Germinal center (tissue), 1 donor: ENCODE measurements around the gene TCEAL7.

Experiments
- DNase-seq: peaks from one replicate; pipeline ENCODE4 v3.0.0; 2012; ENCODE audit warnings: mixed read lengths, low spot score

The TCEAL7 gene

DNA sequence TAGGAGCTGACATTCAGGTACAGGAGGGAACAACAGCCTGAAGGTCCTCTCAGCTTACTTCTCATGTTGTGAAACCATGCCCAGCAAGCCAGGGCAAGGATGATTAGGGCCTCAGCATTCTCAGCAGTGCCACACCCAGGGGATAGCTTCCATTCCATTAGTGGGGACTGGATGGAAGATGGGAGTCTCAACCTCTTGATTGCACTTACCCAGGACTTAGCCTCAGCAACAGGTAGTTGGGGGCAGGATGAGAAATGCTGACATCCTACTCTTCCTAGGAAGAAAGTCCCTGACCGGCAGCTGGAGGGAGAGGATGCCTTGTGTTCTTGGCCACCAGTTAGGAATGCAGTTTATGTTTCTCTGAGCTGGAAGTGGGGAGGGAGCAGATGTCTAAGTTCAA lies 37.5 kb downstream of the TCEAL7 start:
- DNase-seq = no peak

DNA sequence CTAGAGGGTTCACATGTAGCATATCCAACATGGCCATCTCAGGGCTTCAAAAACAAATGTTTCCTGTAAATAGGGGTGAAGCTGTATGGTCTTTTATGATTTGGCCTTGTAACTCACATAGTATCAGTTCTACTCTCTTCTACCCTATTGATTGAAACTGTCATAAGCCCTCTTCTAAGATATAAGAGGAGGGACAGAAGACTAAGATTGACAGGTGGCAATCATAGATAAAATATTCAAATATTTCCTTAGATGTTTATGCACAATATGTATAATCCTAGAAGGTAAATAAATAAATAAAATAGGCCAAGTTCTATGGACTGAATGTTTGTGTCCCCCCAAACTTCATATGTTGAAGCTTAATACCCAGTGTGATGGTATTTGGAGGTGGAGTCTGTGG lies 39.4 kb downstream of the TCEAL7 start:
- no peak for DNase-seq

DNA sequence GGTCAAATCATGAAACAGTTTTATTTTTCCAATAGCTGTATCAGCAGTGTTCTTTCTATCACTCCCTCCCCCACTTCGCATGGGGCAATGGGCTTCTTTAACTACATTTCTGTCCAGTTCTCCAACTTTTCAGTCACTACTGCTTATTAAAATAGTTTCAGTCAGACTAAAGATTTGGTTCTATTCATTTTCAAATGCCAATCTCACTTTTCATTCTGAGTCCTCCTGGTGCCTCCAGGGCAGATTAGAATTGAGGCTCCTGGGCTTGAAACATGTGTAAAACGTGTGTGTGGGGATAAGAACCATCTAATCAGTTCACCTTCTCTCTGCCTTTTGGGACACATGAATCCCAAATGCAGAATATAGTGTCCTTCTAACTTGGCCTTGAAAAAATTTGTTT lies 42.8 kb downstream of the TCEAL7 start:
- DNase-seq = no peak

DNA sequence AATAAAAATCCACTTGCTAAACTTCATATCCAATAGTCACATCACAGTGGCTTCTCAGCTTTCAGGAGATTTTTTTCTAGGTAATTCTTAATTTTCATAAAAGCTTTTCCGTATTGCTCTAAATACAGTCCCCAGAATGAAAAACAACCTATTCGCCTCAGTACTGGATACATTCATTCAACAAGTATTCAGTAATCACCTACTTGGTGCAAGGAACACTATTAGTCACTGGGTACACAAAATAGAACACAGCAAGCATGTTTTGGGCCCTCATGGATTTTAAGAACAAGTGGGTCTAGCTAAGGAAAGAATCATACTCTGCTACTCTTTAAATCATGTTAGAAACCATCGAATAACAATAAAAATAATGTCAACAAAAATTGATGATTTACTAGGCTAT lies 43.5 kb downstream of the TCEAL7 start:
- DNase-seq = no peak

DNA sequence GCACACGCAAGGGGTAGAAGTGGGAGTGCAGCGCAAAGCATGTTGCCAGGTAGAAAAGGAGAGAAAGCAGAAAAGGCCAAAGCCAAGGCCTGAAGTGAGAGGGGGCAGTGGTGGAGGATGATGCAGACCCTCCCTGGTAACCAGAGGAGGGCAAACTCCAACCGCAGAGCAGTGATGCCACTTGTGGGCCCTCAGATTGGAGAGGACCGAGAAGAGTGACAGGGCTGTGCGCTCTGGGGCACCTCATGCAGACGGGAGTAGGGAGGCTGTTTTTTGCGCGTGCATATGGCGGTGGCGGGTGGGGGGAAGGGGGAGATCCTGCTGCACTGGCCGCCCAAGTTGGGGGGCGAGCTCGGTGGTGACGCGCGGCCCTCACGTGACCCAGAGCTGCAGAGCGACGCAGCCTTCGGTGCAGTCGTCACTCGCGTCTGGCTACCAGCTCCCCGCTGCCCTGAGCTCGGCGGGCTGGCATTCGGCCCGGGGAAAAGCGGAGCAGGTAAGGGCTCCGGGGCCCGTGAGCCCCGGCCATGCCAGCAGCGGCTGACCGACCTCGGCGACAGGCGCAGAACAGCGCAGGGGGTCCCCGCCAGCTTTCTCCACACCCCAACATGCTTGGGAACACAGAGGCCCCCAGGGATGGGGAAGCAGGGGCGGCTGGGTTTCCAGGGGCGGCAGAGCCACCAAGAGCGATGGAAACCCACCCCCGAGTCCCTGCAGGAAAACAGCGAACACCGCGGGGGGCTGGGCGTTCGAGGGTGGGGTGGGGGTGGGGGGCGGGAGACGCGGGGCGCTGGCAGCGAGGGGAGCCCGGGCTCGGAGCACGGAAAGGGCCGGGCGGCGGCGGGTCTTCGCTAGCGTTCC lies 46.3 kb downstream of the TCEAL7 start, which contains the start of gene BEX3:
BEX3 (plus strand) TSS at position 421 of the 861 bp plus-strand sequence. CDS start 984 bp downstream, outside the sequence.
- DNase-seq = peak; percentile 17

DNA sequence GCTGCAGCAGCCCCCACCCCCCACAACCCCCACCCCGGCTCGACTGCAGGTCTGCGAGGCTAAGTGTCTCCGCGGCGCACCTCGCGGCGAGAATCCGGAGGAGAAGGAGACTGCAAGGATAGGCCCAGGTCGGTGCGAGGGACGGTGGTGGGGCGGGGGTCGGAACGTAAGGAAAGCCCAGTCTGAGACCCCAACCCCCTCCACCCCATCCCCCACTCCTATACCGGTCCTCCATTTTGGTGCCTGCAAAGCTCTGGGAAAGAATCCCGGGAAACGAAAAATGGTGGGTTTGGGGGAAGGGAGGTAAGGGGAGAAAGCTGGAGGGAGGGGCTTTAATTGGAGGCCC lies 46.9 kb downstream of the TCEAL7 start:
- no peak for DNase-seq

DNA sequence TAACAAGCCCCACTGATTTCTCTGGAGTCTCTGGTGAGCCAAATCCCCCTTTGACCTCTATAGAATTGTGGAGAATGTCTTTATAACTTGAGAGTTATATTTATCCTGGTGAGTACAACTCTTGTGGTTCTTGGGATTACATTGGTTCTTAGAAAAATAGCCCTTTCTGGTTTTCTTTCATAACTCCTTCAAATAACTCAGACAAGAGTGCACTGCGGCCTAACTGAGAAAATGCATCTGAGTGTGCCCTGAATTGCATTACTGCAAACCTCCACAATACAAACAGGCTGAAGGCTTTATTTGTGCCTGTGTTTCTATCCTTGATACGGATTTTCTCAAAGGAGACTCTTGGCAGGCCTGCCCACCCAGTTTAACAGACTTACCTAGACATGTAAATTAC lies 49.0 kb downstream of the TCEAL7 start:
- no peak for DNase-seq
